SK-N-DZ (cell line): ENCODE measurements around the gene GINS2.

ENCODE experiments used
- DNase-seq: peaks from one replicate; pipeline ENCODE4 v3.0.0-alpha.2; 2015; ENCODE audit warnings: low spot score

The GINS2 gene

DNA sequence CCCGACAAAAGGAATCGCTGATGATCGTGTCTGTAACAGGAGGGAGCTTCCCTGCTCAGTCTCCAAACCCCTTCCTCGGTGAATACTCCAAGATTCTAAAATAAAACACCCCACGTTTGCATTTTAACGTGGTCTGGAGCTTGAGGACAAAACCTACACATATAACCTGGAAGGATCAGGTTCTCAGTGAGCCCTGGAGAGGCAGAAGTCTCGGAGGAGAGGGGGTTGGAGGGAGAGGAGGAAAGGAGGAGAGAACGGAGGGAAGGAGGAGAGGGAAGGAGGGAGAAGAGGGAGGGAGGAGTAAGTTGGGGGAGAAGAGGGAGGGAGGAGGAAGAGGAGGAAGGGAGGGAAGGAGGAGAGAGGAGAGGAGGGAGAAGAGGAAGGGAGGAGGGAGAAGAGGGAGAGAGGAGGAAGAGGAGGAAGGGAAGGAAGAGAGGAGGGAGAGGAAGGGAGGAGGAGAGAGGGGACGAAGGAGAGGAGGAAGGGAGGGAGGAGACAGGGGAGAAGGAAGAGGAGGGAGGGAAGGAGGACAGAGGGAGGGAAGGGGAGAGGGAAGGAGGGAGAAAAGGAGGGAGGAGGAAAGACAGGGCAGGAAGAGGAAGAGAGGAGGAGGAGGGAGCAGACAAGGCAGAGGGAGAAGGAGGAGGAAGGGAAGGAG lies 27.4 kb upstream of the GINS2 start:
- no peak for DNase-seq

DNA sequence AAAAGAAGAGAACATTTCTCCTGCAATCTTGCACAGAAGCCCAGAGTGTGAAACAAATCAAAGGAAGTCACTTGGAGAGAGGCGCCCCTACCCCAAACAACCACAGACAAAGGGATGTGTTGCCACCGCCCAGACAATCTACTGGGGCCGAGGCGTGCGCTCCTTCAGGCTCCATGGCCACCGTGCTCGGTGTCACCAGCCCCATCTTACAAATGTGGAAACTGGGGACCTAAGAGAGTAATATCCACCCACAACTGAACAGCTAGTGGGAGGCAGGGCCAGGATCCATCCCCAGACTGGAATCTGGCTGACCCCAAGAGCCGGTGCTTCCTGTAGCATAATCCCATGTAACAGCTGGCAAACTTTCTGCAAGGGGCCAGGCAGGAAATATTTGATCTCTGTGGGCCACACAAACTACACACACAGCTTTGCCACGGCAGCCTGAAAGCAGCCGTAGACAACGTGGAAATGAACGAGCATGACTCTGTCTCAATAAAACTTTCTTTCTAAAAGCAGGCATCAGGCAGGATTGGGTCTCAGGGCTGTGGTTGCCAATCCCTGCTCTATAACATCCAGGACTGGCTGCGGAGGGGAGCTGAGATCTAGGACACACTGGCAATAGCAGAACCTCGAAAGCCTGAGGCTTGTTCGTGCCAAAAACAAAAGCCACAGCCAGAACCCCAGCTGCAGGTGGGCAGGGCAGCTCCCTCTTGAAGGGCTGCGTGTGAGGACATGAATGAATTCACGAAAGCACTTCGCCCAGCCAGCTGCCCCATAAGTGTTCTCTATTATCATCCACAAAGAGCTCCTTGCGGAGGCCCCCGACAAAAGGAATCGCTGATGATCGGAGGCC lies 26.6 kb upstream of the GINS2 start:
- DNase-seq: no peak

DNA sequence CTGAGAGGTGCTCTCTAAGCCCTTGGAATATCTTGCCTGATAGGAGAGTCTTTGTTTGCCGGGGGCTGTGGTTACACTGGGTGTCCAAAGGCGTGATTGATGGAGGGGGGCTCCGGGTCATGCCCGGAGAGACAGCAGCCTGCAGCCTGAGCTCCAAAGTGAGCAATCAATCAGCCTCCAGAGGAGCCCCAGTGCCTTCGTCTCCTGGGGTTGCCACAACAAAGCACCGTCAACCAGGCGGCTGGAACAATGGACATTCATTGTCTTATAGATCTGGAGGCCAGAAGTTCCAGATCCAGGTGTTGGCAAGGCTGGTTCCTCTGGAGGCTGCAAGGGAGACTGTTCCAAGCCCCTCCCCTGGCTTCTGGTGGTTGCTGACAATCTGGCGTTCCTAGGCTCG lies 24.0 kb upstream of the GINS2 start:
- no peak for DNase-seq

DNA sequence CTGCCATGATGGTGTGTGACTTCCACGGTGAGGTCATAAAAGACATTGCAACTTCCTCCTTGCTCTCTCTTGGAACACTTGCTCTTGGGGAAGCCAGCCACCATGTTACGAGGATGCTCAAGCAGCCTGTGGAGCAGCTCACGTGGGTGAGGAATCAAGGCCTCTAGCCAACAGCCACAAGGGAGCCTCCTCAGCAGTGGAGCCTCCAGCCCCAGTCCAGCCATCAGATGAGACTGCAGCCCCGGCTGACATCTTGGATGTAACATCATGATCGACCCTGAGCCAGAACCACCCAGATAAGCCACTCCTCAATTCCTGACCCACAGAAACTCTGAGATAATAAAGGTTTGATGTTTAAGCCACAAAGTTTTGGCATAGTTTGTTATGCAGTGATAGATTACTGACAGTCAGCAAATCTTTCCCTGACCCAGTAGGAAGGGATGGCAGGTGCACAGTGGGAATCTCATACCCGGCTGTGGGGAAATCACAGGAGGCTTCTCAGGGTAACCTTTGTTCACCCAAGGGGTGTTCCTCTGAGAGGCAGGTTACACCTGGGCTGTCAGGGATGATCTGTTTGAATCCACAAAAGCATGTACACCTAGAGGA lies 23.3 kb upstream of the GINS2 start:
- DNase-seq: no peak

DNA sequence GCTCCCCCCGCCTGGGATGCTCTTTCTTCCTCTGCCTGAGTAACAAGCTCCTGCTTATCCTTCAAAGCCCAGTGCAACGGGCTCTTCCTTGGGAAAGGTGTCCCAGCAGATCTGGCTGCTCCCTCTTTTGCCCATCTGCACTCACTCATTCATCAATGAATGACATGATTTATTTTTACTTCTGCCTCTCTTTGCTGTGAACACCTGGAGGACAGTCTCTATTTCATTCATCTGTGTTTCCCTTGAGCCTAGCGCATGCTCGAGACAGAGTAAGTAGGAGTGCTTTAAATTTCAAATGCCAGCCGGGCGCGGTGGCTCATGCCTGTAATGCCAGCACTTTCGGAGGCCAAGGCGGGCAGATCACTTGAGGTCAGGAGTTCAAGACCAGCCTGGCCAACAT lies 22.0 kb upstream of the GINS2 start:
- DNase-seq: no peak

DNA sequence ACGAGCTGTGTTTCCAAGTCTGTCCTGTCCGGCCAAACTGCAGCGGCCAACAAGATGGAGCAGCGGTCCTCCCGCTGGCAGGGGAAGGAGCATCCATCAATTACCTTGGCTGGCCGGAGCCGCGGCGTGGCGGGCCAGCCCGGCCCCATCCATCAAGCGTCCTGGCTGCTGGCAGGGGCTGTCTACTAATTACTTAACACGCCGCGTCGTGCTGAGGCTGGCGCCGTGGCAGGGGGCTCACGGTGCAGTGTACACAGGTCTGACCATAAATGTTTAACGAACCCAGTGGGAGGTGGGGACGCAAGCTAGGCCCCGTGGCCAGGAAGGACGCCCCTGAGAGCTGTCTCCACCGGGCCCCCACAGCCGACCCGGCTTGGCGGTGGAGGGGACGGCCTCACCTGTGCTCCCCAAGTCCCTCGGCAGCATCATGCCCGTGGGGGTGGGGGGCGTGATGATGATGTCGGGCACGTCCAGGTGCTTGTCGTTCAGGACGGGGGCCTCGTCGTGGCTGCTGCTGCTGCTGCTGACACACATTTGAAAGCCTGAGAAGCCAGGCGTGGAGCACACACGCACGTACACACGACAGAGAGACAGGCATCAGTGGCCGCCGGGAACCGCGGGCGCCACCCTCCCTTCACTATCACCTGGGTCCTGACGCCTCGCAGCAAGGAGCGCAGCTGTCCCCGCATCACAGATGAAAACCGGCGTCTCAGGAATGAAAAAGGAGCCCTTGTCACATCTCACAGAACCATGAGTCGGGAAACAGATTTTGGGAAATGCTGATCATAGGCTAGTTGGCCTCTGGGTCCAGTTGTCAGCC lies 21.2 kb upstream of the GINS2 start:
- no peak for DNase-seq

DNA sequence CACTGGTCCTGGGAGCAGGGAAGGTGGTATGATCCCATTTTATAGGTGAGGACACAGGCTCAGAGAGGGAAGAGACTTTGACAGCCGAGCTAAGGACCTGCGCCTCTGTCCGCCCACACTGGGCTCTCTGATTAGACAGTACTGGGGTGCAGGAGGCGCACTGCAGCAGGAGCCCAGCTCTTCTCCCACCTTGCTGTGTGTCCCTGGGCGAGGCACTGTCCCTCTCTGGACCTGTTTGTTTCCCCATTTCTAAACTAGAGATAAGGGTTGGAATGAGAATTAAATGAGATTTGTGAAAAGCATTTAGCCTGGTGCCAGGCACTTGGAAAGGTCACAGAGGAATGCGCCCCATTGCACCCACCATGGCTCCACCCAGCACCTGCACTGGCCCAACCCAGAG lies 19.6 kb upstream of the GINS2 start:
- no peak for DNase-seq

DNA sequence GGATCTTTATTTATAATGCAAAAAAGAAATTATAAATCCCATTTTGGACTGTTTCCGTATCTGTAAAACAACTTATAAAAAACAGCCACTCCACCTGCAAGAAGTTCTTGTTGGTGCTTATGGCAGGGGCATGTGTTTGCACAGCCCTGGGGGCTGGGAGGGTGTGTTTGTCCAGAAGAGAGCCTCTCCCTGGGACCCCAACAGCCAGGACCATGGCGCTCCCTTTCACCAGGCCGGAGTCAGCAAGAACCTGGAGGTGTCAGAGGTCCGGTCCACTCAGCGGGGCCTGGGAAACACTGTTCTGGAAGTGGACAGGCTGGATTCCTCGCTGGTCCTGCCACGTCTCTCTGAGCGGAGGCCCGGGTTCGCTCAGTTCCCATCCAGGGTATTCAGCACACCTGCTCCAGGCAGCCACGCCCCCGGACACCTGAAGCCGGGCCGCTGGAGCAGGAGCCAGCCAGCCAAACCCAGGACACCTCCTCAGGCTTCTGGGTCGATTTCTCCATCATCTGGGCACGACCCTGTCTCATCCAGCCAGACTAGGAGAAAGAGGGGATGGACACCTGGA lies 18.9 kb upstream of the GINS2 start:
- no peak for DNase-seq

DNA sequence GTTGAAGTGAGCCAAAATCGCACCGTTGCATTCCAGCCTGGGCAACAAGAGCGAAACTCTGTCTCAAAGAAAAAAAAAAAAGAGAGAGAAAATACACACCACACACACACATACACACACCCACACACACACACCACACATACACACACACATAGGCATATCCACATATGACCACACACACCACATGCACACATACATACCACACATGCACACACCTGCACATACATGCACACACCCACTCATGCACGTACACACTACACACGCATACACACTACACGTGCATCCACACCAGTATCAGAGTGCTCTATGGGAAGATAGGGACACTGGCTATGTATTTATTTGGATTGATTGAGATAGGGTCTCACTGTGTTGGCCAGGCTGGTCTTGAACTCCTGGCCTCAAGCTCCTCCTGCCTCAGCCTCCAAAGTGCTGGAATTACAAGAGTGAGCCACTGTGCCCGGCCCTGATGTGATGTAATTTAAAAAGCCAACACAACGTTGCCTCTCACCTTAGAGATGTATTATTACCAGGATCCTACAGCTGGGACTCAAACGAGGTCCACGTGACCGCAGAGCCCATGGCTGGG lies 17.8 kb upstream of the GINS2 start:
- no peak for DNase-seq

DNA sequence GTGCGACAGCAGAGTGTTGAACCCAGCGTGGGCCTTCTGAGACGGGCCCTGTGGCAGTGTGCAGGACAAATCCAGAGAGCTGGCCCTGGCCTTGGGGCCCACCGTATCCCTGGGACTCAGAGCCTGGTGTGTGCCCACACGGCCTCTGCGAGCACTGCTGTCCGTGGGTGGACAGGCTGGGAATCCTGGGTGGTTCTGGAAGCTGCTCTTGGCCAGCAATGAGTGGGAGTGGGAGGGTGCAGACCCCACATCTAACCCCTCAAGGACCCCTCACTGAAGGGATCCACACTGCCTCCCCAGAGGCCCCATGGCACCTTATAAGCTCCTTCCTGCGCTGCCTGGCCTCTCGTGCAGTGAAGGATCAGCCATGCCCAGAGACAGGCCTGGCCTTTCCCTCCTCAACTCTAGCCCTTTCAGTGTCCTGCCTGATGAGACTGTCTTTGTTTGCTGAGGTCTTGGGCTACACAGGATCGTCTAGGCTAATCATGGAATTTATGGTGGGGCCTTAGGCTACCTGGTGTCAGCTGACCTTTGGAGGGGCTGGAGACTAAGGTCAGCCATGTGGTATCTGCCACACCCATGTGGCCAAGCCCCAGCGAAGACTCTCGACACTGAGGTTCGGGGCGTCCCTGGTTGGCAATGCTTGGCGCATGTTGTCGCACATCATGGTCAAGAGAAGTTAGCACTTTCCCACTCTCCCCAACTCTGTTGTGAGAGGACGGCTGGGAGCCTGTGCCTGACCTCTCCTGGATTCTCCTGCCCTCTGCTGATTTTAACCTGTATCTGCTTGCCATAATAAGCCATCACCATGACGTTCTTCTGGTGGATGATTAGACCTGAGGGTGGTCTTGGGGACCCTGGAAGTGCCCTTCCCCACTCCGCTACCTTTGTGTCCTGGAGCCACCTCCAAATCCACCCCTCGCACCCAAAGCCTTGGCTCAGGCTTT lies 16.4 kb upstream of the GINS2 start:
- DNase-seq: no peak

DNA sequence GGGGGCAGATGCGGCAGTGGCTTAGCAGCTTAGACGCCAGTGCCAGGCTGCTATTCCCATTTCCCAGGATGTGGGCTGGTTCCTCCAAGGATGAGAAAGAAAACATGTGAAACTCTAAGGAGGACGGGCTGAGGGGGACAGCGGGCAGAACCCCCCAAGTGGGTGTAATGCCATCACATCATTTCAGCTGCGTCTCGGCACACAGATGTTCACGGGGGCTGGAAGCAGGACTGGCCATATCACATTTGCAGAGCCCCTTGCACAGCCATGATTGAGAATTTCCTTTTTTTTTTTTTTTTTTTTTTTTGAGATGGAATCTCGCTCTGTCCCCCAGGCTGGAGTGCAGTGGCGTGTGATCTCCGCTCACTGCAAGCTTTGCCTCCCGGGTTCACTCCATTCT lies 15.3 kb upstream of the GINS2 start:
- no peak for DNase-seq

DNA sequence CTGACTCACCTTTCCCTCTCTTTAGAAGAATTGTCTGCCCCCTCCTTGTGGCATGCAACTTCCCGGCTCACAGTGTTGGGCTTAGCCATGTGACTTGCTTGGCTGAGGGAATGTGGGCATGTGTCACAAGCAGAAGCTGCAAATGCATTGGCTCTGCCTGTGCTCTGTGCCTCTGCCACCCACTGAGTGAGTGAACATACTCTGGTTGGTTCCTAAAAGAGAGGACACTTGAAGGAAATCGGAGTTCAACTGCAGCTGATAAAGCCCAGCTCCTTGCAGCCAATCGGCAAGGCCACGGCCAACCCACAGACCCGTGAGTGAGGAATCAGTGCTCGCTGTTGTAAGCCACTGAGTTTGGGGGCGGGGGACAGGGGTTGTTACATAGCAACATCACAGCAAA lies 10.9 kb upstream of the GINS2 start:
- DNase-seq: no peak

DNA sequence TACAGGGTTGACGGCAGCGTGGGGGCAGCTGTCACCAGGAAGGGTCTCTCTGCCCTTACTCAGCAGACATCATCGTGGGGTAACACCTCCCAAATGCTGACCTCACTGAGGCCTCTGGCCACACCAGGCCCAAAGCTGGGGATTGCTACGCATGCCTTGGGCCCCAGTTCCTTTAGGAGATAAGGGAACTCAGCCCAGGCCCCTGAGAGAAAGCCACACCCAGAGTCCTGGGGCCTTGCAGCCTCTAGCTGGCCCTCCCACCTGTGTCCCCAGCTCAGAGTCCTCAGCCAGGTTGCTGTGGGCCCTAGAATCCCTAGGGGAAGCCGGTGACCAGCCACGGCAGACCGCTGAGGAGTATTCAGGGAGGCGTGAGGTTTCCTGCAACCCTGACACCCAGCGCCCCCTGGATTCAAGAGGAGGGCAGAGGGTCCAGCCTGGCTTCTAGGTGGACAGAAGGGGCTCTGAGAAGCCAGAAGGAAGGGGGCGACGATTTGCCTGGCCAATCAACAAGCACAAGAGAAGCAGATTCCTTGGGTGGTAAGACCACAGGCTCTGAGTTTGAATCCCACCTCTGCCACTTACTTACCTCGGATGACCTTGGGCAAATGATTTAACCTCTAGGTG lies 10.3 kb upstream of the GINS2 start:
- no peak for DNase-seq

DNA sequence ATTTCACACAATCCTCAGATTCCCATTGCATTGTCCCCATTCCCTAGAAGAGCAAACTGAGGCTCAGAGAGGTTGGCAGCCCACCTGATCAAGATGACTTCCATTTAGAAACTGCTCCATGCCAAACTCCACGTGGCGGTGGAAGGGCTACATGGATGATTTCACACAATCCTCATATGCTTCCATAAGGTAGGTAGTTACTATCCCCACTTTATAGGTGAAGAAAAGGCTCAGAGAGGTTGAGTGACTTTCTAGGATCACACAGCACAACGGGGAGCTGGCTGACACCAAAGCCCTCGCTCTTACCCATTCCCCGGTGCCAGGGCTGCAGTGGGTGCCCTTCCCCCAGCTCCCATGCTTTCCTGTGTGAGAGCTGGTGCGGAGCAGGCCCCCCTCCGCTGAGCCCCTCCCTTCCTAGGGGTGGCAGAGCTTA lies 9.7 kb upstream of the GINS2 start:
- DNase-seq: no peak

DNA sequence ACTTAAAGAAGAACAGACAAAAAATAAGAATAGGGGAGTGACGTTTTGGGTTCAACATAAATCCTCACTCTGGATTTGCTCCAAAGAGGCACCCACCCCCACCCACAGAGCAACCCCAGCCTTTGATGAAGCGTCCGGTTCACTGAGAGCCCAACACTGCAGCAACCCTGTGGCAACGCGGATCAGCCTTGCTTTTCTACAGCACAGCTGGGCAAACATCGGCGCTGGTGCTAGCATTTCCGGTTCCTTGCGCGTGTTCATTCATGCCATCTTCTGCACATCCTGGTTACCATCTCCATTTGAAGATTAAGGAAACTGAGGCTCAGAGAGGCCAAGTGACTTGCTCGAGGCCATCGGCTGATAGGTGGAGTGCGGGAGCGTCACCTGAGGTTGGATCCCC lies 8.7 kb upstream of the GINS2 start:
- DNase-seq: no peak

DNA sequence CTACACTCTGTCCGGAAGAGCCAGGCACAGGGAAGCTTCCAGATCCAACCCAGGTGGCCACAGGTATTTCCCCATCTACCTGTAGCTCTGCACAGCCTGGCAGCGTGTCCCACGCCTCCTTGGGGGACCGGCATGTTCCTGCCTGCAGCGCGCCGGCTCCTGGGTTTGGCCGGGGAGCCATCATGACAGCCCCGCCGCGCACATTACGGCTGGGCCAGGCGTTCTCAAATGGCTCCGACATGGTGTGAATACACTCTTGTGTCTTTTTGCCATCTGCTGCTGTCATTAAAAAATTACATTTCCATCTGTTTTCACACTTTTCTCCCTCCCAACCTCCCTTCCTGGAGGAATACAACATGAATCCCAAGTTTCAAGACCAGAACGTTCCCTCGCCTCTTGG lies 8.0 kb upstream of the GINS2 start:
- DNase-seq: no peak

DNA sequence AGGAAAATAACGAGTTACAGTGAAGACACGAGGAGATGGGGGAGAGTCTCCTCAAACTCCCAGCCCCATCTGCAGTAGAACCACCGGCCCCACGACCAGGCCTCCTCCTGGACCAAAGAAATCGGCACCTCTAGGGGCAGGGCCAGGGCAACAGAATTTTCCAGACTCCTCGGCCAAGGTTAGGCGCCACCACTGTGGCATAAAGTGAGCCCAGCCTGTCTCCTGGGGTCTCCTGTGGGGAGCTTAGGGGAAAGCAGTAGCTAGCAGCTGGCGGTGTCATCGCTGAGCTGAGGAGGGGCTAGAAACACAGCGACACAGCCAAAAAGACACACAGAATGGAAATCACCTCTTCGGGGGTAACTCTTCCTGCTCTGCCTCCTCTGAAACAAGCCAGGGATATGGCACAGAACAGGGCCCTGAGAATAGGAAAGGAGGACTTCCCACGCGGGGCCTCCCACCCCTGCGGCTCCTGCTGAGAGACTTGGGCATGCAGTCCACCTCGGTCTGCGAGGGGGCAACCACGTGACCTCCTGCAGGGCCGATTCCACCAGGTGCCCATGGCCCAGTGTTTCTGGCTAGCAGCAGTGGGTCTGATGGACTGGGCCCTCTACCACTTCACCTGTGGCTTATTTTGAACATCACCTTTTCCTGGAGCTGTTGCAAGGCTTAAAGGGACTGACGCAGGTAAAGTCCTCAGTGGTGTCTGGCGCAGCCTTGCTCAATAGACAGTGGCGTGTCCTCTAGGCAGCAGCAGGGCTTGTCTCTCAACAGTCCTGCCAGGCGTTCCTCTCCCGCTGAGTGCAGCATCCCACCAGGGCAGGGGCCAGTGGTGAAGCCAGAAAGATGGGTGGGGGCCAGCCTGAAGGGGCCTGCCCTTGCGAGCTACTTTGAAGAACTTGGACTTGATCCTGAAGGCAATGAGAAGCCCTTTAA lies 6.7 kb upstream of the GINS2 start:
- DNase-seq: no peak

DNA sequence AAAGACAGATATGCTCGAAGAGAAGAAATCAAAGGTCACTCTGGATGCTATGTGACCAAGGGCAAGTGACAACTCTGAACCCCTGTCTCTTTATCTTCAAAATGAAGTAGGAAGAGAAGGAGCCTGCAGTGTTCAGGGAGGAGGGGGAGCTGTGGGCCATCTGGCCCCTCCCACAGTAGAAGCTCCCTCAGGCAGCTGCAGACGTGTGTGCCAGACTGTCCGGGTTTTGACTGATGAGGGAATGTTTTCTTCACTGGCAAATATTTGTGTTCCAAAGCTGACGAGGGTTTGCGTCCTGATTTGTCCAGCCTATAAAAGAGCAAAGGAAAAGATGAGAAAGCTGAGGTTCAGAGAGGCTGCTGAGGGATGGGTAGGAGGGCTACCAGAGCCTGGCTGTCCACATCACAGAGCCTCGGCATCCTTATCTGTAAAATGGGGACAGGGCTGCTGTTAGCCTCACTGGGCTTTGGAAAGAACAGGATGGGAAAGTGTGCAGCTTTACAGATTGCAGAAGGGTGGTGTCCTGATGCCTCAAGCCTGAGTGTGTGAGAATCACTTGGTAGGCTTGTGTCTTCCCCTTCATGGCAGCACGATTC lies 1.8 kb upstream of the GINS2 start:
- peak; percentile 49 for DNase-seq
